Measurements from ENCODE around the gene ENOX1. TPM values are rescaled to one million over a fixed set of nuclear protein-coding genes. Genes with fewer than 3 reads are reported as not detected.

ENOX1 gene
- total and polyA plus RNA-seq, 2 of the 8 experiments (the other 6 are each of a cell fraction or from before 2014, with no cell fraction given): 0.23 to 0.37 TPM

- Histone ChIP-seq H3K27me3 (replicated peaks in 1 of 4; ENCODE audit: control insufficient read depth in 3 of 4, extremely low read depth in 1 of 4, insufficient read depth in 3 of 4, low read length in 3 of 4) (no peaks in the 10 kb centered on the region), H4K5ac (ENCODE audit: insufficient read length, low read depth, low read length) (no peak overlapping the region), H2BK20ac (ENCODE audit: low read length) (no peak overlapping the region), H4K8ac (ENCODE audit: extremely low read depth, insufficient read depth, low read length) (no peak overlapping the region), H3K9me3 (ENCODE audit: insufficient read depth in 2 of 2, low read depth in 1 of 2, low read length in 1 of 2) (no peaks in the 10 kb centered on the region), H2AFZ (ENCODE audit: low read length) (no peak overlapping the region), H3K4me2 (ENCODE audit: insufficient read depth in 1 of 2, low read depth in 2 of 2, low read length in 2 of 2) (no peak overlapping the region), H3K14ac (ENCODE audit: insufficient read length) (no peak overlapping the region), H3K23me2 (ENCODE audit: low read depth, low read length) (no peaks in the 10 kb centered on the region; the same call in 1 of the 2 replicates), H4K91ac (replicated peaks; ENCODE audit: insufficient read length, low read length) (no peak overlapping the region), H3K18ac (ENCODE audit: extremely low read depth, low read length) (no peak overlapping the region), H2BK5ac (ENCODE audit: low read depth, low read length) (no peak overlapping the region), H3K79me2 (ENCODE audit: control insufficient read depth in 1 of 2, insufficient read depth in 2 of 2, low read length in 2 of 2) (no peaks in the 10 kb centered on the region), H3K4me3 (ENCODE audit: extremely low read depth in 1 of 4, insufficient read depth in 2 of 4, low read depth in 3 of 4, low read length in 4 of 4) (no peak overlapping the region), H3K4me1 (replicated peaks in 1 of 4; ENCODE audit: control insufficient read depth in 3 of 4, insufficient read depth in 4 of 4, low read length in 3 of 4) (no peaks in the 10 kb centered on the region), H3K4ac (replicated peaks; ENCODE audit: insufficient read length, low read depth, low read length) (no peak overlapping the region), H3K36me3 (ENCODE audit: control insufficient read depth in 2 of 4, insufficient read depth in 4 of 4, low read length in 3 of 4) (no peaks in the 10 kb centered on the region), H3K23ac (ENCODE audit: insufficient read length) (no peak overlapping the region), H2AK5ac (ENCODE audit: low read depth, low read length) (no peak overlapping the region), H4K20me1 (replicated peaks in 1 of 2; ENCODE audit: control insufficient read depth in 1 of 2, insufficient read depth in 2 of 2, low read length in 2 of 2) (no peaks in the 10 kb centered on the region), H3K79me1 (ENCODE audit: low read depth, low read length) (no peaks in the 10 kb centered on the region), H3K27ac (ENCODE audit: low read depth, low read length) (no peak overlapping the region), H2BK120ac (replicated peaks; ENCODE audit: low read depth, low read length) (no peak overlapping the region), H3K56ac (replicated peaks; ENCODE audit: insufficient read length, low read depth, low read length) (no peak overlapping the region), H3K9ac (replicated peaks in 1 of 4; ENCODE audit: extremely low read depth in 1 of 4, low read depth in 3 of 4, low read length in 3 of 4) (no peak overlapping the region), H2BK15ac (ENCODE audit: low read length) (no peak overlapping the region), H2BK12ac (ENCODE audit: low read depth, low read length) (no peak overlapping the region)
- FAIRE-seq (no peak), DNase-seq (ENCODE audit: low read depth in 1 of 2, low spot score in 2 of 2) (no peak)
- WGBS, 2 experiments (ENCODE audit: extremely low coverage in 1 of 2, insufficient coverage in 1 of 2, insufficient read length in 1 of 2, insufficient replicate concordance in 2 of 2, low coverage in 1 of 2, low lambda C conversion rate in 2 of 2, missing lambda C conversion rate in 1 of 2): 80% methylated on average over 4 of the region's 4 CpGs; no CpG with 5 or more reads in 1 of the 2 experiments
- CTCF ChIA-PET (ENCODE audit: partially characterized antibody): no interaction called here
- POLR2A ChIA-PET (ENCODE audit: partially characterized antibody): no interaction called here
- TF ChIP-seq EGR1 (IDR thresholded peaks at IDR 0.05; ENCODE audit: borderline replicate concordance, low read depth, low read length) (no peak), ATF3 (IDR thresholded peaks at IDR 0.05; ENCODE audit: insufficient read depth, low read depth, low read length) (no peak), NANOG (IDR thresholded peaks at IDR 0.05; ENCODE audit: insufficient read depth, low read depth, low read length, poor library complexity, severe bottlenecking) (no peak), SIRT6 (IDR thresholded peaks at IDR 0.05; ENCODE audit: low read length) (no peak), RAD21 (IDR thresholded peaks at IDR 0.05 in 1 of 2, conservative IDR thresholded peaks at IDR 0.05 in 1 of 2; ENCODE audit: low read depth in 2 of 2, low read length in 2 of 2) (no peak), EZH2 (IDR thresholded peaks at IDR 0.05; ENCODE audit: low read depth, low read length, severe bottlenecking) (no peak)
Observed at GRCh38 chr13:43390619-43391018, 396.2 kb downstream of the ENOX1 start.

Measured in H1 (cell line).